SK-N-SH (cell line): ENCODE results near the gene ZNF319. TPM values are rescaled to one million over a fixed set of nuclear protein-coding genes. Genes with fewer than 3 reads are reported as not detected.

Experiments used
- CTCF ChIA-PET: fragments of 300-600, 350-600 bp; formaldehyde crosslinking; extraction: SDS; loops from one replicate; lab custom pipeline; 2021; lab: Yijun Ruan, JAX
- POLR2A ChIA-PET: fragments of 350-600 bp; sonication (Branson Sonifier 250); formaldehyde crosslinking; extraction: SDS; loops from one replicate; lab custom pipeline; 2020; ENCODE audit warnings: antibody characterized with exemption, inconsistent platforms; lab: Yijun Ruan, JAX
- DNase-seq: peaks from one replicate; pipeline ENCODE4 v3.0.0; 2012
- H2AFZ ChIP-seq: fragments of 200-600 bp; sonication (generic); 2 replicates; pipeline ENCODE4 v1.8.1; 2016; ENCODE audit warnings: antibody characterized with exemption, mild to moderate bottlenecking, low read depth
- H3F3A ChIP-seq: fragments of 200-600 bp; sonication (generic); replicated peaks from 2 replicates; pipeline ENCODE3; 2016; ENCODE audit warnings: antibody characterized with exemption, mild to moderate bottlenecking; ENCODE audit not compliant: insufficient read depth
- H3K27ac ChIP-seq, 2 experiments: fragments of 200-500 bp in 1 of 2; fragments of 200-600 bp in 1 of 2; sonication (Bioruptor generic) in 1 of 2; sonication (generic), shearing (Covaris generic) in 1 of 2; 2 replicates each; pipeline versions ENCODE4 v1.5.1 to v1.6.1; 2014 to 2016; ENCODE audit warnings: low read depth in 2 of 2, inconsistent platforms in 1 of 2, low read length in 1 of 2, mild to moderate bottlenecking in 1 of 2, mixed read lengths in 1 of 2
- H3K27me3 ChIP-seq: fragments of 200-600 bp; sonication (generic), shearing (Covaris generic); 2 replicates; pipeline ENCODE4 v1.6.1; 2016; ENCODE audit warnings: mixed run types; ENCODE audit not compliant: insufficient read depth
- H3K36me3 ChIP-seq, 2 experiments: fragments of 200-500 bp in 1 of 2; fragments of 200-600 bp in 1 of 2; sonication (Bioruptor generic) in 1 of 2; sonication (generic) in 1 of 2; replicated peaks in 1 of 2; 2 replicates each; pipeline versions ENCODE3 to v1.5.1; 2014 to 2016; ENCODE audit warnings: low read length in 1 of 2, mild to moderate bottlenecking in 1 of 2; ENCODE audit not compliant: insufficient read depth in 2 of 2, control insufficient read depth in 1 of 2
- H3K4me1 ChIP-seq, 2 experiments: fragments of 200-500 bp in 1 of 2; fragments of 200-600 bp in 1 of 2; sonication (Bioruptor generic) in 1 of 2; sonication (generic), shearing (Covaris generic) in 1 of 2; 2 replicates each; pipeline versions ENCODE4 v1.5.1 to v1.6.1; 2014 to 2016; ENCODE audit warnings: low read depth in 1 of 2, low read length in 1 of 2, mixed run types in 1 of 2; ENCODE audit not compliant: insufficient read depth in 2 of 2, control insufficient read depth in 1 of 2
- H3K4me2 ChIP-seq: fragments of 200-600 bp; sonication (generic), shearing (Covaris generic); 2 replicates; pipeline ENCODE4 v1.6.1; 2017; ENCODE audit warnings: mixed run types
- H3K4me3 ChIP-seq, 2 experiments: fragments of 200-500 bp in 1 of 2; fragments of 200-600 bp in 1 of 2; sonication (Bioruptor generic) in 1 of 2; sonication (generic), shearing (Covaris generic) in 1 of 2; 2 replicates each; pipeline versions ENCODE4 v1.5.1 to v1.8.1; 2014 to 2016; ENCODE audit warnings: low read depth in 2 of 2, inconsistent platforms in 1 of 2, low read length in 1 of 2, mild to moderate bottlenecking in 1 of 2, mixed read lengths in 1 of 2, moderate library complexity in 1 of 2
- H3K79me2 ChIP-seq: fragments of 200-600 bp; sonication (generic); 2 replicates; pipeline ENCODE4 v1.8.1; 2017; ENCODE audit warnings: mild to moderate bottlenecking; ENCODE audit not compliant: insufficient read depth
- H3K9ac ChIP-seq: fragments of 200-600 bp; sonication (generic); 2 replicates; pipeline ENCODE4 v1.6.1; 2017; ENCODE audit warnings: mixed run types
- H3K9me2 ChIP-seq: fragments of 200-600 bp; sonication (generic); 2 replicates; pipeline ENCODE4 v1.6.1; 2017; ENCODE audit warnings: mixed run types
- H3K9me3 ChIP-seq: fragments of 200-600 bp; sonication (generic); 2 replicates; pipeline ENCODE4 v1.6.1; 2017; ENCODE audit warnings: mixed run types, mild to moderate bottlenecking, moderate library complexity
- H4K20me1 ChIP-seq: fragments of 200-600 bp; sonication (generic); 2 replicates; pipeline ENCODE4 v1.6.1; 2017; ENCODE audit warnings: mild to moderate bottlenecking, mixed run types; ENCODE audit not compliant: insufficient read depth
- CTCF ChIP-seq: fragments of 200-600 bp; sonication (generic); IDR thresholded peaks from 2 replicates; pipeline ENCODE4 v1.6.1; 2017; ENCODE audit warnings: antibody characterized with exemption, mild to moderate bottlenecking, moderate library complexity
- ELF1 ChIP-seq: IDR thresholded peaks from 2 replicates; pipeline ENCODE4 v1.4.0; 2012
- FOSL2 ChIP-seq: IDR thresholded peaks from 2 replicates; pipeline ENCODE4 v1.4.0; 2012; ENCODE audit warnings: low read depth, mild to moderate bottlenecking, moderate library complexity, borderline replicate concordance
- MEF2A ChIP-seq: IDR thresholded peaks from 2 replicates; pipeline ENCODE4 v1.4.0; 2012; ENCODE audit warnings: low read depth, borderline replicate concordance
- MXI1 ChIP-seq: IDR thresholded peaks from 2 replicates; pipeline ENCODE4 v1.6.1; 2012; ENCODE audit warnings: mild to moderate bottlenecking, low read depth, low read length, improper control_type of control experiment
- NFIC ChIP-seq: IDR thresholded peaks from 2 replicates; pipeline ENCODE4 v1.4.0; 2012; ENCODE audit warnings: borderline replicate concordance
- POLR2AphosphoS5 ChIP-seq: IDR thresholded peaks from 2 replicates; pipeline ENCODE4 v1.6.1; 2012; ENCODE audit warnings: low read depth, low read length
- RAD21 ChIP-seq: IDR thresholded peaks from 2 replicates; pipeline ENCODE4 v1.6.1; 2012; ENCODE audit warnings: mild to moderate bottlenecking, low read length
- RCOR1 ChIP-seq: fragments of 150-350 bp; IDR thresholded peaks from 2 replicates; pipeline ENCODE4 v1.6.1; 2017; ENCODE audit warnings: antibody characterized with exemption, low read length
- RFX5 ChIP-seq: IDR thresholded peaks from 2 replicates; pipeline ENCODE4 v1.6.1; 2012; ENCODE audit warnings: mild to moderate bottlenecking, improper control_type of control experiment, low read length
- SIN3A ChIP-seq: IDR thresholded peaks from 2 replicates; pipeline ENCODE4 v1.6.1; 2012; ENCODE audit warnings: low read depth, mild to moderate bottlenecking, low read length, moderate library complexity, borderline replicate concordance
- SMC3 ChIP-seq: IDR thresholded peaks from 2 replicates; pipeline ENCODE4 v1.6.1; 2012; ENCODE audit warnings: low read depth, low read length, improper control_type of control experiment
- TCF12 ChIP-seq: IDR thresholded peaks from 2 replicates; pipeline ENCODE4 v1.4.0; 2012
- YY1 ChIP-seq: IDR thresholded peaks from 2 replicates; pipeline ENCODE4 v1.4.0; 2012; ENCODE audit warnings: low read depth, mild to moderate bottlenecking
- ZBTB33 ChIP-seq: IDR thresholded peaks from 2 replicates; pipeline ENCODE4 v1.4.0; 2012; ENCODE audit warnings: low read depth, borderline replicate concordance
- WGBS: methylation state at CpG from one replicate; pipeline ENCODE4 v1.1.6; 2017; ENCODE audit warnings: low lambda C conversion rate; 5-methylcytosine and 5-hydroxymethylcytosine counted together
- polyA plus RNA-seq, 3 experiments: library from polyadenylated mRNA; depleted of rRNA; stranded (reverse); fragments of >200 nt; gene quantifications; 2 replicates each; pipeline ENCODE4 v1.2.3, GENCODE V29; 2012
- TF ChIP-seq, protein P1 (sequence below): IDR thresholded peaks from 2 replicates; pipeline ENCODE4 v1.6.1; 2012; ENCODE audit warnings: mild to moderate bottlenecking, low read depth, low read length, moderate library complexity

The ZNF319 gene
- polyA plus RNA-seq, 1 of the 3 experiments (the other 2 are of a cell fraction), result 7.6 TPM

DNA sequence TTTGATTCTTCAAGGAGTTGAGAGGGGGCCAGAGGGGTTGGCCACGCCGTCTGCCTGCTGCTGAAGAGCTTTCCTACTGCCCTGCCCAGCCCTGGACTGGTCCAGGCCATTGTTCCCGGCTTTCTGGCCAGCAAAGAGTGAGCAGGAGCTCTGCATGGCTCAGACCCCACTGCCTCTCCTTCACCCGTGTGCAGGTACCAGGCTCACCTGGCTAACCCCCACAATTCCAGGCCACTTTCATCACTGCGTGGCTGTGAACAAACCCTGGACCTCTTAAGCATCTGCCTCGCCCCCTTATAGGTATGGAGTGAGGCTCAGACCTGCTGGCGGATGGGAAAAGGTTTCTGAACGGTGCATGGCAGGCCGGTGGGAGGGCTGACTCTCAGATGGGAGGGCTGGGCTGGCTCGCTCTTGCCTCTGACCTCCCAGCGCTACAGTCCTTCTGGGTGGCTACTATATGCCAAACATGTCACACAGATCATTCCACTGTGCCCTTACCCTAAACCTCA lies 8.9 kb downstream of the ZNF319 start (continued):
- TF ChIP-seq, protein P1, sequence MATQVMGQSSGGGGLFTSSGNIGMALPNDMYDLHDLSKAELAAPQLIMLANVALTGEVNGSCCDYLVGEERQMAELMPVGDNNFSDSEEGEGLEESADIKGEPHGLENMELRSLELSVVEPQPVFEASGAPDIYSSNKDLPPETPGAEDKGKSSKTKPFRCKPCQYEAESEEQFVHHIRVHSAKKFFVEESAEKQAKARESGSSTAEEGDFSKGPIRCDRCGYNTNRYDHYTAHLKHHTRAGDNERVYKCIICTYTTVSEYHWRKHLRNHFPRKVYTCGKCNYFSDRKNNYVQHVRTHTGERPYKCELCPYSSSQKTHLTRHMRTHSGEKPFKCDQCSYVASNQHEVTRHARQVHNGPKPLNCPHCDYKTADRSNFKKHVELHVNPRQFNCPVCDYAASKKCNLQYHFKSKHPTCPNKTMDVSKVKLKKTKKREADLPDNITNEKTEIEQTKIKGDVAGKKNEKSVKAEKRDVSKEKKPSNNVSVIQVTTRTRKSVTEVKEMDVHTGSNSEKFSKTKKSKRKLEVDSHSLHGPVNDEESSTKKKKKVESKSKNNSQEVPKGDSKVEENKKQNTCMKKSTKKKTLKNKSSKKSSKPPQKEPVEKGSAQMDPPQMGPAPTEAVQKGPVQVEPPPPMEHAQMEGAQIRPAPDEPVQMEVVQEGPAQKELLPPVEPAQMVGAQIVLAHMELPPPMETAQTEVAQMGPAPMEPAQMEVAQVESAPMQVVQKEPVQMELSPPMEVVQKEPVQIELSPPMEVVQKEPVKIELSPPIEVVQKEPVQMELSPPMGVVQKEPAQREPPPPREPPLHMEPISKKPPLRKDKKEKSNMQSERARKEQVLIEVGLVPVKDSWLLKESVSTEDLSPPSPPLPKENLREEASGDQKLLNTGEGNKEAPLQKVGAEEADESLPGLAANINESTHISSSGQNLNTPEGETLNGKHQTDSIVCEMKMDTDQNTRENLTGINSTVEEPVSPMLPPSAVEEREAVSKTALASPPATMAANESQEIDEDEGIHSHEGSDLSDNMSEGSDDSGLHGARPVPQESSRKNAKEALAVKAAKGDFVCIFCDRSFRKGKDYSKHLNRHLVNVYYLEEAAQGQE, result no peak
- TF ChIP-seq SMC3 (no peak), CTCF (no peak)

GRCh38 chr16:57988929-57989328 lies 11.5 kb downstream of the ZNF319 start:
- Histone ChIP-seq H3K4me2 (no peak overlapping the region), H3K9ac (no peak overlapping the region), H3F3A (no peaks in the 10 kb centered on the region), H3K4me1 (peaks cover 0 to 16% of the 10 kb centered on the region in 2 experiments; a peak in 1 of 4 replicates), H3K36me3 (no peaks in the 10 kb centered on the region), H3K9me3 (no peaks in the 10 kb centered on the region), H3K27me3 (no peaks in the 10 kb centered on the region), H3K4me3 (no peak overlapping the region), H3K9me2 (no peaks in the 10 kb centered on the region), H2AFZ (no peak overlapping the region), H4K20me1 (no peaks in the 10 kb centered on the region), H3K79me2 (no peaks in the 10 kb centered on the region), H3K27ac (no peak overlapping the region; a peak in 1 of 4 replicates)
- ChIA-PET CTCF (interaction anchor here (1.2 to 3.3 kb wide), 4 partner anchors 11 to 132 kb away, joined by 4 to 18 read pairs (median 6); partner anchors contain the start of genes USB1 and ZNF319), POLR2A (no interaction called here)
- no peak for DNase-seq
- TF ChIP-seq RFX5, result no peak
- no peak for TF ChIP-seq ELF1
- TF ChIP-seq MEF2A, result no peak
- no peak for TF ChIP-seq YY1
- no peak for TF ChIP-seq ZBTB33
- TF ChIP-seq FOSL2, result no peak
- TF ChIP-seq SMC3, result no peak
- no peak for TF ChIP-seq TCF12
- no peak for TF ChIP-seq SIN3A
- no peak for TF ChIP-seq POLR2AphosphoS5
- TF ChIP-seq RAD21, result no peak
- TF ChIP-seq MXI1, result no peak
- no peak for TF ChIP-seq RCOR1
- TF ChIP-seq NFIC, result no peak
- WGBS, result no CpG with 5 or more reads among the region's 1 CpG
